ENCODE results near the gene DTX2.

DTX2 gene

GRCh38 chr7:76426246-76426645, 35.3 kb upstream of the DTX2 start:
- DNase-seq (ENCODE audit: low spot score) = no peak
- in situ Hi-C loops (cut with MboI; ENCODE audit: low pct_unique_long_range_greater_than_20kb, low sequenced_read_pairs, unreplicated experiment) = no loop called here
- TF ChIP-seq, protein P1, sequence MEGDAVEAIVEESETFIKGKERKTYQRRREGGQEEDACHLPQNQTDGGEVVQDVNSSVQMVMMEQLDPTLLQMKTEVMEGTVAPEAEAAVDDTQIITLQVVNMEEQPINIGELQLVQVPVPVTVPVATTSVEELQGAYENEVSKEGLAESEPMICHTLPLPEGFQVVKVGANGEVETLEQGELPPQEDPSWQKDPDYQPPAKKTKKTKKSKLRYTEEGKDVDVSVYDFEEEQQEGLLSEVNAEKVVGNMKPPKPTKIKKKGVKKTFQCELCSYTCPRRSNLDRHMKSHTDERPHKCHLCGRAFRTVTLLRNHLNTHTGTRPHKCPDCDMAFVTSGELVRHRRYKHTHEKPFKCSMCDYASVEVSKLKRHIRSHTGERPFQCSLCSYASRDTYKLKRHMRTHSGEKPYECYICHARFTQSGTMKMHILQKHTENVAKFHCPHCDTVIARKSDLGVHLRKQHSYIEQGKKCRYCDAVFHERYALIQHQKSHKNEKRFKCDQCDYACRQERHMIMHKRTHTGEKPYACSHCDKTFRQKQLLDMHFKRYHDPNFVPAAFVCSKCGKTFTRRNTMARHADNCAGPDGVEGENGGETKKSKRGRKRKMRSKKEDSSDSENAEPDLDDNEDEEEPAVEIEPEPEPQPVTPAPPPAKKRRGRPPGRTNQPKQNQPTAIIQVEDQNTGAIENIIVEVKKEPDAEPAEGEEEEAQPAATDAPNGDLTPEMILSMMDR (IDR thresholded peaks at IDR 0.05; ENCODE audit: extremely low read depth, insufficient read depth, missing control alignments) = no peak

DNA sequence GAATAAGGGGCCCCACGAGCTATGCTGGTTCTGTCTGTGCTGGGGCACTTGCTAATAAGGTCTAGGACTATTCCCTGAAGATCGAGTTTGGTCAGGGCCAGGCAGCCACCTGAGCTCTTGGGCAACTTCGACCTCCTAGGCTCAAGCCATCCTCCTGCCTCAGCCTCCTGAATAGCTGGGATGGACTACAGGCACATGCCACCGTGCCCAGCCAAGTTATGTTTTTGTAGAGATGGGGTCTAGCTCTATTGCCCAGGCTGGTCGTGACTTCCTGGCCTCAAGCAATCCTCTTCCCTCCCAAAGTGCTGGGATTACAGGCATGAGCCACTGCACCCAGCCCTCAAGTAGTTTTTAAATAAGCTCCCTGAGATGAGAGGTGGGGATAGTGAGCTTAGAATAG, 33.9 kb upstream of the DTX2 start:
- in situ Hi-C loops (cut with MboI; ENCODE audit: low pct_unique_long_range_greater_than_20kb, low sequenced_read_pairs, unreplicated experiment) = no loop called here
- TF ChIP-seq, protein P1 (IDR thresholded peaks at IDR 0.05; ENCODE audit: extremely low read depth, insufficient read depth, missing control alignments) = no peak
- no peak for DNase-seq (ENCODE audit: low spot score)

- TF ChIP-seq, protein P1 (IDR thresholded peaks at IDR 0.05; ENCODE audit: extremely low read depth, insufficient read depth, missing control alignments) = no peak
- no peak for DNase-seq (ENCODE audit: low spot score)
- in situ Hi-C loops (cut with MboI; ENCODE audit: low pct_unique_long_range_greater_than_20kb, low sequenced_read_pairs, unreplicated experiment) = no loop called here
These were observed 33.2 kb upstream of the DTX2 start for GRCh38 chr7:76428149-76428823.

DNA sequence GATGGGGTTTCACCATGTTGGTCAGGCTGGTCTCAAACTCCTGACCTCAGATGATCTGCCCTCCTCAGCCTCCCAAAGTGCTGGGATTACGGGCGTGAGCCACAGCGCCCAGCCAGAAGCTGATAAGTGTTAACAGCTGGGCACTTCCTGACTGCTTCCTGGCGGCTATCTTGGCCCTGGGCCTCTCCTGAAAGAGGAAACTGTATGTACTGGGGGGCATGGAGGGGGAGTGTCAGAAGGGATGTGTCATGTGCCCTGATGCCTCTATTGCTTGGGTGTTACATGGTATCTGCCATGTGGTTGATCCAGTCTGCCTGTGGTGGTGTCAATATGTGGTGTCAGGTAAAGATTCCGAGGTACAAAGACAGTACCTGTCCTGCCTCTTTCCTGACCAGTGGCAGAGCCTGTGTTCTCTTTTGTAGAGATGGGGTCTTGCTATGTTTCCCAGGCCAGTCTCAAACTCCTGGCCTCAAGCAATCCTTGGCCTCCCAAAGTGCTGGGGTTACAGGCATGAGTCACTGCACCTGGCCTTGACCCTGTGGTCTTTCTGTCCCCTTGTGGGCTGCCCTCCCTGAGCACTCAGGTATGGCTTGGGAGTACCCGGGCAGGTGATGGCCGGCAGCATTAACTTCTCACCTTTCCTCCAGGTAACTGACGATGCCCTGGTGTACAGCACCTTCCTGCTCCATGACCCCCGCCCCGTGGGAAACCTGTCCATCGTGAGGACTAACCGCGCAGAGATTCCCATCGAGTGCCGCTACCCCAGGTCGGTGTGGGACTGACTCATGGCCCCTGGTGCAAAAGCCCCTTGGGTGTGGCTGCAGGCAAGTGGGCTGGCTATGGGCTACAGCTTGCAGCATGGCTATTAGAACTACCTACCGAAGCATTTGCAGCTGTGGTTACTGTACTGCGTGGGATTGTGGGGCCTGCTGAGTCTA, 32.4 kb upstream of the DTX2 start:
- TF ChIP-seq, protein P1 (IDR thresholded peaks at IDR 0.05; ENCODE audit: extremely low read depth, insufficient read depth, missing control alignments) = no peak
- DNase-seq (ENCODE audit: low spot score) = no peak
- in situ Hi-C loops (cut with MboI; ENCODE audit: low pct_unique_long_range_greater_than_20kb, low sequenced_read_pairs, unreplicated experiment) = no loop called here

- in situ Hi-C loops (cut with MboI; ENCODE audit: low pct_unique_long_range_greater_than_20kb, low sequenced_read_pairs, unreplicated experiment) = no loop called here
- TF ChIP-seq, protein P1 (IDR thresholded peaks at IDR 0.05; ENCODE audit: extremely low read depth, insufficient read depth, missing control alignments) = no peak
- DNase-seq (ENCODE audit: low spot score) = no peak
These were observed 31.3 kb upstream of the DTX2 start for GRCh38 chr7:76430211-76430610.

DNA sequence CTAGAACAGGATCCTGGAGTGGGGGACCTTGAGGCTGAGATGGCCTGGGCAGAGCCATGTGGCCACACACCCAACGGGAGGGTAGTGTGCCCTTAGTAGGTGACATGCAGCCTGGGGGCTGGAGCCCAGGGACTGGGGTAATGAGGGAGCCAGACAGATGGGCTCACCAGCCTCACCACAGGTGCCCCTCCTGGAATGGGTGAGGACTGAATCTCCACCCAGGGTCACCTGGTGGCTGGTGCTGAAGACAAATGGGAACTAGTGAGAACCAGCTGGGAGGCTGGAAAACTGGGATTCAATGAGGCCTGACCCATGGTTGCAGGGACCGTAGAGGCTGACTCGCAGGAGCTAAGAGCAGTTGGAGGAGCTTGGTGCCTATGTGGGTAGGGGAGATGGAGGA, 30.7 kb upstream of the DTX2 start:
- DNase-seq (ENCODE audit: low spot score) = no peak
- TF ChIP-seq, protein P1 (IDR thresholded peaks at IDR 0.05; ENCODE audit: extremely low read depth, insufficient read depth, missing control alignments) = no peak
- in situ Hi-C loops (cut with MboI; ENCODE audit: low pct_unique_long_range_greater_than_20kb, low sequenced_read_pairs, unreplicated experiment) = no loop called here
